IMR-90 (cell line): ENCODE data around the gene CRLF1. TPM values are rescaled to one million over a fixed set of nuclear protein-coding genes. Genes with fewer than 3 reads are reported as not detected.

Experiments used
- ATAC-seq: fragments of 200-7000 bp; cut with Tn5 transposase; 2 replicates; pipeline ENCODE4 v1.9.1; 2020; ENCODE audit warnings: low read depth, mild to moderate bottlenecking, moderate library complexity
- BruUV-seq: library from RNA; stranded (reverse); fragments of 400-500 nt; replicated peaks from 2 replicates; lab custom pipeline; 2021; lab: Mats Ljungman, UMichigan
- CTCF ChIA-PET: fragments of 300-600 bp; formaldehyde crosslinking; extraction: SDS; loops from one replicate; lab custom pipeline; 2021; ENCODE audit warnings: antibody characterized with exemption; lab: Yijun Ruan, JAX
- POLR2A ChIA-PET: fragments of 300-600 bp; sonication (Branson Sonifier 250); formaldehyde crosslinking; loops from one replicate; lab custom pipeline; 2022; ENCODE audit warnings: antibody characterized with exemption; ENCODE audit not compliant: unreplicated experiment; lab: Charles Lee
- DNase-seq: peaks from one replicate; pipeline ENCODE4 v3.0.0; 2013
- H2AFZ ChIP-seq: replicated peaks from 2 replicates; pipeline ENCODE3; 2013; ENCODE audit warnings: low read length, mild to moderate bottlenecking; ENCODE audit not compliant: poor library complexity
- H2AK5ac ChIP-seq: 2 replicates; pipeline ENCODE4 v1.6.1; 2013; ENCODE audit warnings: low read depth, low read length, inconsistent platforms
- H2AK9ac ChIP-seq: replicated peaks from 2 replicates; pipeline ENCODE3; 2013; ENCODE audit warnings: mild to moderate bottlenecking, low read depth, low read length, moderate library complexity; ENCODE audit not compliant: poor library complexity
- H2BK120ac ChIP-seq: 2 replicates; pipeline ENCODE4 v1.6.1; 2013; ENCODE audit warnings: low read depth, low read length, inconsistent platforms
- H2BK15ac ChIP-seq: 3 replicates; pipeline ENCODE4 v1.6.1; 2013; ENCODE audit warnings: low read depth, low read length, inconsistent platforms
- H2BK20ac ChIP-seq: 2 replicates; pipeline ENCODE4 v1.6.1; 2013; ENCODE audit warnings: low read depth, mild to moderate bottlenecking, inconsistent platforms, low read length, moderate library complexity
- H2BK5ac ChIP-seq: 2 replicates; pipeline ENCODE4 v1.6.1; 2013; ENCODE audit warnings: mild to moderate bottlenecking, low read depth, low read length, inconsistent platforms; ENCODE audit not compliant: poor library complexity, severe bottlenecking
- H3K14ac ChIP-seq: replicated peaks from 2 replicates; pipeline ENCODE4 v1.6.1; 2013; ENCODE audit warnings: low read depth, low read length, inconsistent platforms
- H3K18ac ChIP-seq: 2 replicates; pipeline ENCODE4 v1.6.1; 2013; ENCODE audit warnings: low read depth, low read length, control low read depth
- H3K23ac ChIP-seq: 2 replicates; pipeline ENCODE4 v1.6.1; 2013; ENCODE audit warnings: low read depth, low read length, inconsistent platforms
- H3K27ac ChIP-seq: 2 replicates; pipeline ENCODE4 v1.5.1; 2013; ENCODE audit warnings: mild to moderate bottlenecking, control low read depth, low read length; ENCODE audit not compliant: insufficient read depth
- H3K27me3 ChIP-seq: 2 replicates; pipeline ENCODE4 v1.6.1; 2013; ENCODE audit warnings: low read length; ENCODE audit not compliant: control insufficient read depth, insufficient read depth
- H3K36me3 ChIP-seq: 2 replicates; pipeline ENCODE4 v1.6.1; 2013; ENCODE audit warnings: low read length, mixed read lengths; ENCODE audit not compliant: control insufficient read depth, insufficient read depth
- H3K4ac ChIP-seq: 2 replicates; pipeline ENCODE4 v1.6.1; 2013; ENCODE audit warnings: low read depth, low read length, inconsistent platforms
- H3K4me1 ChIP-seq: 2 replicates; pipeline ENCODE4 v1.6.1; 2013; ENCODE audit warnings: low read length, mixed read lengths; ENCODE audit not compliant: control insufficient read depth, insufficient read depth
- H3K4me2 ChIP-seq: 2 replicates; pipeline ENCODE4 v1.6.1; 2013; ENCODE audit warnings: low read depth, mild to moderate bottlenecking, control low read depth, low read length, moderate library complexity
- H3K4me3 ChIP-seq: 2 replicates; pipeline ENCODE4 v1.5.1; 2013; ENCODE audit warnings: low read depth, mild to moderate bottlenecking, control low read depth, low read length, moderate library complexity; ENCODE audit not compliant: insufficient read depth
- H3K56ac ChIP-seq: 2 replicates; pipeline ENCODE4 v1.6.1; 2013; ENCODE audit warnings: low read length, inconsistent platforms; ENCODE audit not compliant: insufficient read depth; ENCODE audit errors: extremely low read depth
- H3K79me1 ChIP-seq, 2 experiments: 2 replicates each; pipeline ENCODE4 v1.6.1; 2013; ENCODE audit warnings: low read length in 2 of 2, inconsistent platforms in 1 of 2, low read depth in 1 of 2
- H3K9ac ChIP-seq: 2 replicates; pipeline ENCODE4 v1.6.1; 2013; ENCODE audit warnings: low read depth, low read length, control low read depth
- H3K9me1 ChIP-seq: 2 replicates; pipeline ENCODE4 v1.6.1; 2013; ENCODE audit warnings: low read length, inconsistent platforms; ENCODE audit not compliant: insufficient read depth
- H3K9me3 ChIP-seq: 2 replicates; pipeline ENCODE4 v1.6.1; 2013; ENCODE audit warnings: low read length; ENCODE audit not compliant: control insufficient read depth, insufficient read depth
- H4K20me1 ChIP-seq: 2 replicates; pipeline ENCODE4 v1.6.1; 2013; ENCODE audit warnings: low read length, inconsistent platforms; ENCODE audit not compliant: insufficient read depth
- H4K5ac ChIP-seq: 2 replicates; pipeline ENCODE4 v1.6.1; 2013; ENCODE audit warnings: mild to moderate bottlenecking, low read depth, low read length, control low read depth
- H4K8ac ChIP-seq, 2 experiments: 2 replicates each; pipeline ENCODE4 v1.6.1; 2013; ENCODE audit warnings: low read depth in 2 of 2, low read length in 2 of 2, control low read depth in 1 of 2, inconsistent platforms in 1 of 2
- H4K91ac ChIP-seq: 2 replicates; pipeline ENCODE4 v1.6.1; 2013; ENCODE audit warnings: low read depth, low read length, inconsistent platforms; ENCODE audit not compliant: insufficient read depth
- CEBPB ChIP-seq: IDR thresholded peaks from 2 replicates; pipeline ENCODE4 v1.6.1; 2012; ENCODE audit warnings: low read depth, low read length, improper control_type of control experiment
- CHD1 ChIP-seq: IDR thresholded peaks from 2 replicates; pipeline ENCODE4 v1.6.1; 2012; ENCODE audit warnings: low read depth, low read length, improper control_type of control experiment
- CTCF ChIP-seq: conservative IDR thresholded peaks from 2 replicates; pipeline ENCODE4 v1.5.1; 2012; ENCODE audit warnings: mild to moderate bottlenecking, low read depth, low read length, improper control_type of control experiment
- MAFK ChIP-seq: IDR thresholded peaks from 2 replicates; pipeline ENCODE4 v1.6.1; 2012; ENCODE audit warnings: low read depth, low read length, improper control_type of control experiment
- MAZ ChIP-seq: IDR thresholded peaks from 2 replicates; pipeline ENCODE4 v1.6.1; 2012; ENCODE audit warnings: low read depth, mild to moderate bottlenecking, low read length, improper control_type of control experiment, moderate library complexity, borderline replicate concordance
- POLR2A ChIP-seq: IDR thresholded peaks from 2 replicates; pipeline ENCODE4 v1.6.1; 2012; ENCODE audit warnings: mild to moderate bottlenecking, low read depth, low read length
- SMC3 ChIP-seq: fragments of 150-350 bp; IDR thresholded peaks from 2 replicates; pipeline ENCODE4 v1.6.1; 2016; ENCODE audit warnings: low read depth, mild to moderate bottlenecking, antibody characterized with exemption, low read length, moderate library complexity
- USF2 ChIP-seq: fragments of 150-350 bp; IDR thresholded peaks from 2 replicates; pipeline ENCODE4 v1.6.1; 2017; ENCODE audit warnings: mild to moderate bottlenecking, antibody characterized with exemption, low read length, low read depth
- WGBS, 2 experiments: methylation state at CpG; one replicate each; pipeline versions ENCODE4 v1.1.5 to v1.1.7; 2013; ENCODE audit warnings: missing lambda C conversion rate in 2 of 2; ENCODE audit not compliant: insufficient read length in 1 of 2; ENCODE audit errors: extremely low coverage in 2 of 2; 5-methylcytosine and 5-hydroxymethylcytosine counted together
- dilution Hi-C: fragments of 300-500 bp; cut with HindIII; formaldehyde crosslinking; loops from one replicate; pipeline ENCODE4 v1.14.3; 2018; ENCODE audit warnings: low sequenced_read_pairs; ENCODE audit not compliant: unreplicated experiment
- in situ Hi-C: fragments of 300-500 bp; cut with MboI; formaldehyde crosslinking; loops from 3 replicates; pipeline ENCODE4 v1.14.3; 2019; ENCODE audit warnings: low sequenced_read_pairs, inconsistent platforms, mixed read lengths
- intact Hi-C: fragments of 100-400 bp; cut with micrococcal nuclease; formaldehyde crosslinking; loops from 2 replicates; pipeline ENCODE4 v1.10.0; 2022
- polyA plus RNA-seq, 3 experiments: library from polyadenylated mRNA; depleted of rRNA; stranded (reverse); fragments of >200 nt; gene quantifications; 2 replicates each; pipeline ENCODE4 v1.2.3, GENCODE V29; 2012; ENCODE audit warnings: low replicate concordance in 1 of 3
- total RNA-seq: library from RNA; depleted of rRNA; stranded (reverse); fragments of >200 nt; gene quantifications from 2 replicates; pipeline ENCODE4 v1.2.3, GENCODE V29; 2012

The CRLF1 gene
- total and polyA plus RNA-seq, 2 of the 4 experiments (the other 2 are of a cell fraction) = 0.18 to 3.1 TPM

- Histone ChIP-seq H3K56ac (no peak overlapping the region), H3K27ac (no peak overlapping the region), H3K4me1 (peaks cover 5% of the 10 kb centered on the region), H3K18ac (no peak overlapping the region), H3K36me3 (peaks cover 4% of the 10 kb centered on the region), H4K91ac (no peak overlapping the region), H2AK9ac (no peak overlapping the region), H3K9me3 (no peaks in the 10 kb centered on the region), H4K20me1 (peaks cover 6% of the 10 kb centered on the region), H2BK15ac (no peak overlapping the region), H3K9ac (no peak overlapping the region), H3K4ac (no peak overlapping the region), H3K79me1 (peaks cover 6 to 20% of the 10 kb centered on the region in 2 experiments; a peak in 3 of 4 replicates), H2AK5ac (peak overlapping the region; percentile 44; the same call in 1 of the 2 replicates), H2BK120ac (no peak overlapping the region), H4K5ac (no peak overlapping the region), H3K4me2 (no peak overlapping the region), H3K23ac (no peak overlapping the region), H3K4me3 (no peak overlapping the region), H2BK20ac (no peak overlapping the region), H2BK5ac (no peak overlapping the region), H3K14ac (no peak overlapping the region; the same call in 1 of the 2 replicates), H4K8ac (no peak overlapping the region), H3K9me1 (peaks cover 4% of the 10 kb centered on the region; the same call in 1 of the 2 replicates), H2AFZ (no peak overlapping the region), H3K27me3 (peaks cover 2% of the 10 kb centered on the region; the same call in 1 of the 2 replicates)
- BruUV-seq = no TSS peak
- intact Hi-C loops = loop anchor here (5.0 kb wide), 2 partner anchors 246 to 331 kb away; partner anchors contain the start of genes COPE, DDX49 and UPF1
- in situ Hi-C loops = no loop called here
- ChIA-PET CTCF (no interaction called here), POLR2A (no interaction called here)
- ATAC-seq (no peak), DNase-seq (no peak)
- dilution Hi-C loops = no loop called here
- WGBS, 2 experiments = 20% methylated on average over 1 of the region's 2 CpGs; no CpG with 5 or more reads in 1 of the 2 experiments
- TF ChIP-seq CEBPB = no peak
- TF ChIP-seq POLR2A = no peak
- no peak for TF ChIP-seq CTCF
- TF ChIP-seq CHD1 = no peak
- TF ChIP-seq MAZ = no peak
- no peak for TF ChIP-seq USF2
- TF ChIP-seq SMC3 = no peak
- TF ChIP-seq MAFK = no peak
Observed at GRCh38 chr19:18586306-18586705, 20.3 kb downstream of the CRLF1 start.
